ENCODE results near the gene GPC6.
A peak's percentile ranks its signal among the peaks of the same experiment; 100 is the strongest.

GPC6 gene

GRCh38 chr13:94140511-94140910 is 913.9 kb downstream of the GPC6 start:
- no peak for DNase-seq (ENCODE audit: extremely low read depth, low read depth)
- no peak for TF ChIP-seq CTCF (IDR thresholded peaks at IDR 0.05; ENCODE audit: low read depth, low read length)

- DNase-seq (ENCODE audit: extremely low read depth, low read depth), result no peak
Observed at GRCh38 chr13:94143624-94144350, 917.2 kb downstream of the GPC6 start.

GRCh38 chr13:94145966-94146365 is 919.4 kb downstream of the GPC6 start:
- DNase-seq (ENCODE audit: extremely low read depth, low read depth), result no peak
- no peak for TF ChIP-seq CTCF (IDR thresholded peaks at IDR 0.05; ENCODE audit: low read depth, low read length)

More at GRCh38 chr13:94143624-94144350, 917.2 kb downstream of the GPC6 start:
- no peak for TF ChIP-seq CTCF (IDR thresholded peaks at IDR 0.05; ENCODE audit: low read depth, low read length)

GRCh38 chr13:94153586-94153985 is 927.0 kb downstream of the GPC6 start:
- TF ChIP-seq CTCF (IDR thresholded peaks at IDR 0.05; ENCODE audit: low read depth, low read length), result no peak
- no peak for DNase-seq (ENCODE audit: extremely low read depth, low read depth)

GRCh38 chr13:94154367-94154766 is 927.8 kb downstream of the GPC6 start:
- TF ChIP-seq CTCF (IDR thresholded peaks at IDR 0.05; ENCODE audit: low read depth, low read length), result no peak
- peak; percentile 44 for DNase-seq (ENCODE audit: extremely low read depth, low read depth)

- TF ChIP-seq CTCF (IDR thresholded peaks at IDR 0.05; ENCODE audit: low read depth, low read length), result no peak
- DNase-seq (ENCODE audit: extremely low read depth, low read depth), result no peak
Observed at GRCh38 chr13:94157705-94158218, 931.2 kb downstream of the GPC6 start.

GRCh38 chr13:94160875-94161274 is 934.3 kb downstream of the GPC6 start:
- no peak for TF ChIP-seq CTCF (IDR thresholded peaks at IDR 0.05; ENCODE audit: low read depth, low read length)
- DNase-seq (ENCODE audit: extremely low read depth, low read depth), result no peak

All from AG09319 (cell line).